SK-N-SH (cell line): ENCODE measurements around the gene GLTPD2. TPM values are rescaled to one million over a fixed set of nuclear protein-coding genes. Genes with fewer than 3 reads are reported as not detected.

ENCODE experiments used
- CTCF ChIA-PET: fragments of 300-600, 350-600 bp; formaldehyde crosslinking; extraction: SDS; loops from one replicate; lab custom pipeline; 2021; lab: Yijun Ruan, JAX
- POLR2A ChIA-PET: fragments of 350-600 bp; sonication (Branson Sonifier 250); formaldehyde crosslinking; extraction: SDS; loops from one replicate; lab custom pipeline; 2020; ENCODE audit warnings: antibody characterized with exemption, inconsistent platforms; lab: Yijun Ruan, JAX
- DNase-seq: peaks from one replicate; pipeline ENCODE4 v3.0.0; 2012
- H2AFZ ChIP-seq: fragments of 200-600 bp; sonication (generic); 2 replicates; pipeline ENCODE4 v1.8.1; 2016; ENCODE audit warnings: antibody characterized with exemption, mild to moderate bottlenecking, low read depth
- H3F3A ChIP-seq: fragments of 200-600 bp; sonication (generic); replicated peaks from 2 replicates; pipeline ENCODE3; 2016; ENCODE audit warnings: antibody characterized with exemption, mild to moderate bottlenecking; ENCODE audit not compliant: insufficient read depth
- H3K27ac ChIP-seq, 2 experiments: fragments of 200-500 bp in 1 of 2; fragments of 200-600 bp in 1 of 2; sonication (Bioruptor generic) in 1 of 2; sonication (generic), shearing (Covaris generic) in 1 of 2; 2 replicates each; pipeline versions ENCODE4 v1.5.1 to v1.6.1; 2014 to 2016; ENCODE audit warnings: low read depth in 2 of 2, inconsistent platforms in 1 of 2, low read length in 1 of 2, mild to moderate bottlenecking in 1 of 2, mixed read lengths in 1 of 2
- H3K27me3 ChIP-seq: fragments of 200-600 bp; sonication (generic), shearing (Covaris generic); 2 replicates; pipeline ENCODE4 v1.6.1; 2016; ENCODE audit warnings: mixed run types; ENCODE audit not compliant: insufficient read depth
- H3K36me3 ChIP-seq, 2 experiments: fragments of 200-500 bp in 1 of 2; fragments of 200-600 bp in 1 of 2; sonication (Bioruptor generic) in 1 of 2; sonication (generic) in 1 of 2; replicated peaks in 1 of 2; 2 replicates each; pipeline versions ENCODE3 to v1.5.1; 2014 to 2016; ENCODE audit warnings: low read length in 1 of 2, mild to moderate bottlenecking in 1 of 2; ENCODE audit not compliant: insufficient read depth in 2 of 2, control insufficient read depth in 1 of 2
- H3K4me1 ChIP-seq, 2 experiments: fragments of 200-500 bp in 1 of 2; fragments of 200-600 bp in 1 of 2; sonication (Bioruptor generic) in 1 of 2; sonication (generic), shearing (Covaris generic) in 1 of 2; 2 replicates each; pipeline versions ENCODE4 v1.5.1 to v1.6.1; 2014 to 2016; ENCODE audit warnings: low read depth in 1 of 2, low read length in 1 of 2, mixed run types in 1 of 2; ENCODE audit not compliant: insufficient read depth in 2 of 2, control insufficient read depth in 1 of 2
- H3K4me2 ChIP-seq: fragments of 200-600 bp; sonication (generic), shearing (Covaris generic); 2 replicates; pipeline ENCODE4 v1.6.1; 2017; ENCODE audit warnings: mixed run types
- H3K4me3 ChIP-seq, 2 experiments: fragments of 200-500 bp in 1 of 2; fragments of 200-600 bp in 1 of 2; sonication (Bioruptor generic) in 1 of 2; sonication (generic), shearing (Covaris generic) in 1 of 2; 2 replicates each; pipeline versions ENCODE4 v1.5.1 to v1.8.1; 2014 to 2016; ENCODE audit warnings: low read depth in 2 of 2, inconsistent platforms in 1 of 2, low read length in 1 of 2, mild to moderate bottlenecking in 1 of 2, mixed read lengths in 1 of 2, moderate library complexity in 1 of 2
- H3K79me2 ChIP-seq: fragments of 200-600 bp; sonication (generic); 2 replicates; pipeline ENCODE4 v1.8.1; 2017; ENCODE audit warnings: mild to moderate bottlenecking; ENCODE audit not compliant: insufficient read depth
- H3K9ac ChIP-seq: fragments of 200-600 bp; sonication (generic); 2 replicates; pipeline ENCODE4 v1.6.1; 2017; ENCODE audit warnings: mixed run types
- H3K9me2 ChIP-seq: fragments of 200-600 bp; sonication (generic); 2 replicates; pipeline ENCODE4 v1.6.1; 2017; ENCODE audit warnings: mixed run types
- H3K9me3 ChIP-seq: fragments of 200-600 bp; sonication (generic); 2 replicates; pipeline ENCODE4 v1.6.1; 2017; ENCODE audit warnings: mixed run types, mild to moderate bottlenecking, moderate library complexity
- H4K20me1 ChIP-seq: fragments of 200-600 bp; sonication (generic); 2 replicates; pipeline ENCODE4 v1.6.1; 2017; ENCODE audit warnings: mild to moderate bottlenecking, mixed run types; ENCODE audit not compliant: insufficient read depth
- CHD2 ChIP-seq: fragments of 150-350 bp; IDR thresholded peaks from 2 replicates; pipeline ENCODE4 v1.6.1; 2018; ENCODE audit warnings: low read length; ENCODE audit not compliant: partially characterized antibody
- ELF1 ChIP-seq: IDR thresholded peaks from 2 replicates; pipeline ENCODE4 v1.4.0; 2012
- FOSL2 ChIP-seq: IDR thresholded peaks from 2 replicates; pipeline ENCODE4 v1.4.0; 2012; ENCODE audit warnings: low read depth, mild to moderate bottlenecking, moderate library complexity, borderline replicate concordance
- FOXM1 ChIP-seq: IDR thresholded peaks from 2 replicates; pipeline ENCODE4 v1.4.0; 2012; ENCODE audit warnings: low read depth, mild to moderate bottlenecking
- MXI1 ChIP-seq: IDR thresholded peaks from 2 replicates; pipeline ENCODE4 v1.6.1; 2012; ENCODE audit warnings: mild to moderate bottlenecking, low read depth, low read length, improper control_type of control experiment
- POLR2AphosphoS5 ChIP-seq: IDR thresholded peaks from 2 replicates; pipeline ENCODE4 v1.6.1; 2012; ENCODE audit warnings: low read depth, low read length
- RCOR1 ChIP-seq: fragments of 150-350 bp; IDR thresholded peaks from 2 replicates; pipeline ENCODE4 v1.6.1; 2017; ENCODE audit warnings: antibody characterized with exemption, low read length
- RXRA ChIP-seq: IDR thresholded peaks from 2 replicates; pipeline ENCODE4 v1.4.0; 2012; ENCODE audit warnings: low read depth, mild to moderate bottlenecking, borderline replicate concordance
- SMC3 ChIP-seq: IDR thresholded peaks from 2 replicates; pipeline ENCODE4 v1.6.1; 2012; ENCODE audit warnings: low read depth, low read length, improper control_type of control experiment
- TAF1 ChIP-seq: IDR thresholded peaks from 2 replicates; pipeline ENCODE4 v1.6.1; 2012; ENCODE audit warnings: low read depth, mild to moderate bottlenecking, low read length, moderate library complexity, borderline replicate concordance
- TCF12 ChIP-seq: IDR thresholded peaks from 2 replicates; pipeline ENCODE4 v1.4.0; 2012
- WGBS: methylation state at CpG from one replicate; pipeline ENCODE4 v1.1.6; 2017; ENCODE audit warnings: low lambda C conversion rate; 5-methylcytosine and 5-hydroxymethylcytosine counted together
- polyA plus RNA-seq, 3 experiments: library from polyadenylated mRNA; depleted of rRNA; stranded (reverse); fragments of >200 nt; gene quantifications; 2 replicates each; pipeline ENCODE4 v1.2.3, GENCODE V29; 2012
- TF ChIP-seq, protein P1 (sequence below): IDR thresholded peaks from 2 replicates; pipeline ENCODE4 v1.6.1; 2012; ENCODE audit warnings: mild to moderate bottlenecking, low read depth, low read length, moderate library complexity
- TF ChIP-seq, protein P2 (sequence below): IDR thresholded peaks from 2 replicates; pipeline ENCODE4 v1.4.0; 2012; ENCODE audit warnings: low read depth, borderline replicate concordance
- TF ChIP-seq, protein P3 (sequence below): fragments of 150-350 bp; IDR thresholded peaks from 2 replicates; pipeline ENCODE4 v1.6.1; 2017; ENCODE audit warnings: antibody characterized with exemption, low read length, low read depth, borderline replicate concordance

GLTPD2 gene
- polyA plus RNA-seq, 1 of the 3 experiments (the other 2 are of a cell fraction) = not detected

DNA sequence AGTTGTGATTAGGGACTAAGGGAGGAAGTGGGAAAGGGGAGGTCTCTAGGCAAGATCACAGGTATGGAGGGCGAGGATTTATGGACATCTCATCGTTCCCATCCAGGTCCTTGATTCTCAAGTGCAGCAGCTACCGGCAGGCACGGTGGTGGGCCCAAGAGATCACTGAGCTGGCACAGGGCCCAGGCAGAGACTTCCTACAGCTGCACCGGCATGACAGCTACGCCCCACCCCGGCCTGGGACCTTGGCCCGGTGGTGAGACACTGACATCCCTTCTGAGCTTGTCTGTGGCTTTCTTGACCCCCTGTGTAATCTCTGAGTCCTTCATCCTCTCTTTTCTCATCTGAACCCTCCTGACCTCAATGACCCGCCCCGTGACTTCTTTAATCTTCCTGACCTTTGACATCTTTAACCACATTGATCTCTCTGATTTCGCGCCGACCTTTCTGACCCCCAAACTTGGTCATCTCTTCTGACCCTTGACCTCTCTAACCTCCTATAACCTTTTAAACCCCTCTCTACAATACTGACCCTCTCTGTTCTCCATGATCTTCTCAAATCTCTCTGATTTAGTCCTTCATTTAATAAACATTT lies 22.0 kb downstream of the GLTPD2 start:
- CTCF ChIA-PET = interaction anchor here (0.9 to 1.3 kb wide), 3 partner anchors 21 to 79 kb away, joined by 3 to 7 read pairs (median 6); partner anchors contain the start of gene GLTPD2
- Histone ChIP-seq H3K36me3 (peaks cover 9 to 16% of the 10 kb centered on the region in 2 experiments), H3K4me1 (peaks cover 0 to 8% of the 10 kb centered on the region in 2 experiments; a peak in 1 of 4 replicates), H2AFZ (no peak overlapping the region), H3K9me2 (no peaks in the 10 kb centered on the region), H3K27ac (no peak overlapping the region), H3K27me3 (no peaks in the 10 kb centered on the region), H3K9me3 (no peaks in the 10 kb centered on the region), H3F3A (no peaks in the 10 kb centered on the region), H3K9ac (no peak overlapping the region), H4K20me1 (no peaks in the 10 kb centered on the region), H3K79me2 (peaks cover 12% of the 10 kb centered on the region; the same call in 1 of the 2 replicates), H3K4me3 (no peak overlapping the region), H3K4me2 (no peak overlapping the region)
- POLR2A ChIA-PET = no interaction called here
- 91% methylated on average over 10 of the region's 13 CpGs for WGBS
- DNase-seq = no peak
- TF ChIP-seq FOSL2 (no peak), SMC3 (no peak), ELF1 (no peak), POLR2AphosphoS5 (no peak), MXI1 (no peak), TCF12 (no peak), RXRA (no peak)
- TF ChIP-seq, protein P1, sequence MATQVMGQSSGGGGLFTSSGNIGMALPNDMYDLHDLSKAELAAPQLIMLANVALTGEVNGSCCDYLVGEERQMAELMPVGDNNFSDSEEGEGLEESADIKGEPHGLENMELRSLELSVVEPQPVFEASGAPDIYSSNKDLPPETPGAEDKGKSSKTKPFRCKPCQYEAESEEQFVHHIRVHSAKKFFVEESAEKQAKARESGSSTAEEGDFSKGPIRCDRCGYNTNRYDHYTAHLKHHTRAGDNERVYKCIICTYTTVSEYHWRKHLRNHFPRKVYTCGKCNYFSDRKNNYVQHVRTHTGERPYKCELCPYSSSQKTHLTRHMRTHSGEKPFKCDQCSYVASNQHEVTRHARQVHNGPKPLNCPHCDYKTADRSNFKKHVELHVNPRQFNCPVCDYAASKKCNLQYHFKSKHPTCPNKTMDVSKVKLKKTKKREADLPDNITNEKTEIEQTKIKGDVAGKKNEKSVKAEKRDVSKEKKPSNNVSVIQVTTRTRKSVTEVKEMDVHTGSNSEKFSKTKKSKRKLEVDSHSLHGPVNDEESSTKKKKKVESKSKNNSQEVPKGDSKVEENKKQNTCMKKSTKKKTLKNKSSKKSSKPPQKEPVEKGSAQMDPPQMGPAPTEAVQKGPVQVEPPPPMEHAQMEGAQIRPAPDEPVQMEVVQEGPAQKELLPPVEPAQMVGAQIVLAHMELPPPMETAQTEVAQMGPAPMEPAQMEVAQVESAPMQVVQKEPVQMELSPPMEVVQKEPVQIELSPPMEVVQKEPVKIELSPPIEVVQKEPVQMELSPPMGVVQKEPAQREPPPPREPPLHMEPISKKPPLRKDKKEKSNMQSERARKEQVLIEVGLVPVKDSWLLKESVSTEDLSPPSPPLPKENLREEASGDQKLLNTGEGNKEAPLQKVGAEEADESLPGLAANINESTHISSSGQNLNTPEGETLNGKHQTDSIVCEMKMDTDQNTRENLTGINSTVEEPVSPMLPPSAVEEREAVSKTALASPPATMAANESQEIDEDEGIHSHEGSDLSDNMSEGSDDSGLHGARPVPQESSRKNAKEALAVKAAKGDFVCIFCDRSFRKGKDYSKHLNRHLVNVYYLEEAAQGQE = no peak
- TF ChIP-seq, protein P2, sequence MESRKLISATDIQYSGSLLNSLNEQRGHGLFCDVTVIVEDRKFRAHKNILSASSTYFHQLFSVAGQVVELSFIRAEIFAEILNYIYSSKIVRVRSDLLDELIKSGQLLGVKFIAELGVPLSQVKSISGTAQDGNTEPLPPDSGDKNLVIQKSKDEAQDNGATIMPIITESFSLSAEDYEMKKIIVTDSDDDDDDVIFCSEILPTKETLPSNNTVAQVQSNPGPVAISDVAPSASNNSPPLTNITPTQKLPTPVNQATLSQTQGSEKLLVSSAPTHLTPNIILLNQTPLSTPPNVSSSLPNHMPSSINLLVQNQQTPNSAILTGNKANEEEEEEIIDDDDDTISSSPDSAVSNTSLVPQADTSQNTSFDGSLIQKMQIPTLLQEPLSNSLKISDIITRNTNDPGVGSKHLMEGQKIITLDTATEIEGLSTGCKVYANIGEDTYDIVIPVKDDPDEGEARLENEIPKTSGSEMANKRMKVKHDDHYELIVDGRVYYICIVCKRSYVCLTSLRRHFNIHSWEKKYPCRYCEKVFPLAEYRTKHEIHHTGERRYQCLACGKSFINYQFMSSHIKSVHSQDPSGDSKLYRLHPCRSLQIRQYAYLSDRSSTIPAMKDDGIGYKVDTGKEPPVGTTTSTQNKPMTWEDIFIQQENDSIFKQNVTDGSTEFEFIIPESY = no peak

DNA sequence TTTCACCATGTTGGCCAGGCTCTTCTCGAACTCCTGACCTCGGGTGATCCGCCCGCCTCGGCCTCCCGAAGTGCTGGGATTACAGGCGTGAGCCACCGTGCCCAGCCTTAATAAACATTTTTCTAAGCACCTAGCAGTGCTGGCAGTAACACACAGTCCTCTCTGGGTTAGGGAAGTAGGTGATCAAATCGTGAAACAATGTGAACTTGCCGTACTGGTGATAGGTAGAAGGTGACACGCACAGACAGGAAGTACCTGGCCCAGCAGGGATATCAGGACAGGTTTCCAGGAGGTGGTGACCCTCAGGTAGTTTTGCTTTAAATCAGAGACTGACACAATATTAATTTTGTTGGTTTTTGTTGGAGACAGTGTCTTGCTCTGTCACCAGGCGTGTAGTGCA lies 22.7 kb downstream of the GLTPD2 start:
- no peak for TF ChIP-seq RCOR1
- TF ChIP-seq CHD2 = no peak
- TF ChIP-seq, protein P1 = no peak
- no peak for TF ChIP-seq FOXM1
- TF ChIP-seq, protein P3, sequence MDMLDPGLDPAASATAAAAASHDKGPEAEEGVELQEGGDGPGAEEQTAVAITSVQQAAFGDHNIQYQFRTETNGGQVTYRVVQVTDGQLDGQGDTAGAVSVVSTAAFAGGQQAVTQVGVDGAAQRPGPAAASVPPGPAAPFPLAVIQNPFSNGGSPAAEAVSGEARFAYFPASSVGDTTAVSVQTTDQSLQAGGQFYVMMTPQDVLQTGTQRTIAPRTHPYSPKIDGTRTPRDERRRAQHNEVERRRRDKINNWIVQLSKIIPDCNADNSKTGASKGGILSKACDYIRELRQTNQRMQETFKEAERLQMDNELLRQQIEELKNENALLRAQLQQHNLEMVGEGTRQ = no peak
- no peak for TF ChIP-seq TAF1
- Histone ChIP-seq H3K4me3 (no peak overlapping the region), H3K27me3 (no peaks in the 10 kb centered on the region), H2AFZ (no peak overlapping the region), H3K9ac (no peak overlapping the region), H3K27ac (no peak overlapping the region), H3K9me3 (no peaks in the 10 kb centered on the region), H3K79me2 (peaks cover 6% of the 10 kb centered on the region; the same call in 1 of the 2 replicates), H4K20me1 (no peaks in the 10 kb centered on the region), H3K36me3 (peaks cover 10 to 16% of the 10 kb centered on the region in 2 experiments), H3K4me2 (no peak overlapping the region), H3K9me2 (no peaks in the 10 kb centered on the region), H3F3A (no peaks in the 10 kb centered on the region), H3K4me1 (peaks cover 0 to 8% of the 10 kb centered on the region in 2 experiments; a peak in 1 of 4 replicates)
- ChIA-PET POLR2A (no interaction called here), CTCF (interaction anchor here (1.3 kb wide), 1 partner anchor 78 kb away, joined by 6 read pairs; no protein-coding TSS in a partner anchor)
- 97% methylated on average over 12 of the region's 12 CpGs for WGBS
- DNase-seq = no peak
